CD1c-positive myeloid dendritic cell (primary cell): Measurements from ENCODE around the gene PZP.
A peak's percentile ranks its signal among the peaks of the same experiment; 100 is the strongest.

Experiments used
- DNase-seq: peaks from one replicate; pipeline ENCODE4 v3.0.0-alpha.2; 2016; ENCODE audit errors: extremely low spot score

The PZP gene

GRCh38 chr12:9124383-9125031, 83.7 kb downstream of the PZP start:
- DNase-seq = no peak

GRCh38 chr12:9123781-9124382, 84.3 kb downstream of the PZP start:
- no peak for DNase-seq

- no peak for DNase-seq
These were observed 86.0 kb downstream of the PZP start for GRCh38 chr12:9122091-9122609.

DNA sequence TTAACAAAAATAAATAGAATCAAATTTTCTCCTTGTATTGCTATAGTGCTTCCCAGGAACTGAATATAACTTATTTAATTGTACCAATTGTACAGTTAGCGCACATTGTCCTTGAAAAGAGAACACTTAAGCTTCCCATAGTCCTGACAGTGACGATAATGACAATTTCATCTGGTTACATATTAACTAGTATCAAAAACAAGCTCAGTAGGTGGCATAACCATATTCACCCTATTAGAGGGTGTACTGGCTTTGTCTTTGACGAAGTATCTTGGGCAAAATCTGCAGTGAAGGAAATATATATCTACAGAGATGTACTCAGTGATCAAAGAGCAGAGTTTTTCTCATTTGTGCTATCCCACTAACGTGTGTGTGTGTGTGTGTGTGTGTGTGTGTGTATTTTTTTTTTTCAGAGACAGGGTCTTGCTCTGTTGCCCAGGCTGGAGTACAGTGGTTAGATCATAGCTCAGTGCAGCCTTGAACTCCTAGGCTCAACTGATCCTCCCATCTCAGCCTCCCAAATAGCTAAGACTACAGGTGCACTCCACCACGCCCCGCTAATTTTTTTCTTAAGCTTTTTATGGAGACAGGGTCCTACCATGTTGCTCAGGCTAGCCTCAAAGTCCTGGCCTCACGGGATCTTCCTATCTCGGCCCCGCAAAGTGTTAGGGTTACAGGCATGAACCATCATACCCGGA, 87.6 kb downstream of the PZP start:
- no peak for DNase-seq

- peak; percentile 94 for DNase-seq
These were observed 90.0 kb downstream of the PZP start for GRCh38 chr12:9118158-9118557.

DNA sequence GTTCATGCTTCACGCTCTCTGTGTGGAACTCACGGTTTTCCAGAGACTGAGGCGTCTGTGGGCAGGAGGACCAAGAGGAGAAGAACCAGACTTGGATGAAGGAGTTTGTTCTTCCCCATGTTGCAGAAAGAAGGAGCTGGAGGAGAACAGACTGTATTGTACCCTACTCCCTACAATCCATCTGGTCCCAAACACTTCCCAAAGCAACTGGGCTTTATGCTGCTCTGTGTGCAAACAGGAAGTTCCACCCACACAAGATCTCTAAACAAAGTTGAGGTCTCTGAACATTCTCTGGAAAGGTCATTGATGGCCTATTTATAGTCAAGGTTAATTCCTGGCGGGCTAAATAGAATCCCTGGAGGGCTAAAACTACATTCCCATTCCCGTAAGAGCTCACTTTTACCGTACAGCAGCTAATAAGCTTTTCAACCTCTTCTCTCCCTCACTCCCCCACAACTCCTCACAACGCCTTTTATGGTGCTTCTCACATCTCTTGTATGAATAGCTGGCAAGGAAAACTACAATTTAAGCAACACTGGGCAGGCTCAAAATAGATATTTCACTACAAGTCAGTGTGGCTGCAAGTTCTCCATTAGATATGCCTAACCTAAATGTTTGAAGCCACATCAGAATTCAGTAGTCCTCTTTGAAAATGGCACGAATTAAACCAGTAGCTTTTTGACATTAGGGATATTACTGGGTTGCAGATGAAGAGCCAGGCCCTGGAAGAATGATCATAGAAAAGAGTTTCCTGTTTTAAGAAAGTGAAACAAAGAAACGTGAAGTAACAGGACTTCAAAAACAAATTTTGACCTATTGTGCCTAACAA, 92.2 kb downstream of the PZP start, which contains the start of gene A2M:
Gene A2M (minus strand): TSS at position 189 of the 829 bp plus-strand sequence. CDS start 70 bp downstream, at position 119.
- DNase-seq = peak; percentile 83

GRCh38 chr12:9114946-9115345, 93.2 kb downstream of the PZP start:
- DNase-seq = peak; percentile 73

DNA sequence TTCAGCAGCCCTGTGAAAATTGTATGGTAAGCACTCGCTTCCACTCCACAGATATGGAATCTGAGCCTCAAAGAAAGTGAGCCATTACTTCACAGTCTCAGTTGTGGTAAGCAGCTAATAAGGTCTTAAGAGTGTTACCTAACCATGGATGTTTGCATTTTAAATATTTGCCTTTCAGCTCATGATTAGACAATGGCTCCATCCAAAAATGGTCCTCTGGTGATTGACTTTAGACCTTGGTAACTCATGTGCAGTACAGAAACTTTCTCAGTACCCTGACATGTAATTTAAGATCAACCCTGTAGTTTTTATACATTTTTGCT, 94.2 kb downstream of the PZP start:
- no peak for DNase-seq

GRCh38 chr12:9113296-9113986, 94.8 kb downstream of the PZP start:
- DNase-seq = no peak

- no peak for DNase-seq
These were observed 95.9 kb downstream of the PZP start for GRCh38 chr12:9112076-9112853.

GRCh38 chr12:9111525-9111924, 96.7 kb downstream of the PZP start:
- no peak for DNase-seq

DNA sequence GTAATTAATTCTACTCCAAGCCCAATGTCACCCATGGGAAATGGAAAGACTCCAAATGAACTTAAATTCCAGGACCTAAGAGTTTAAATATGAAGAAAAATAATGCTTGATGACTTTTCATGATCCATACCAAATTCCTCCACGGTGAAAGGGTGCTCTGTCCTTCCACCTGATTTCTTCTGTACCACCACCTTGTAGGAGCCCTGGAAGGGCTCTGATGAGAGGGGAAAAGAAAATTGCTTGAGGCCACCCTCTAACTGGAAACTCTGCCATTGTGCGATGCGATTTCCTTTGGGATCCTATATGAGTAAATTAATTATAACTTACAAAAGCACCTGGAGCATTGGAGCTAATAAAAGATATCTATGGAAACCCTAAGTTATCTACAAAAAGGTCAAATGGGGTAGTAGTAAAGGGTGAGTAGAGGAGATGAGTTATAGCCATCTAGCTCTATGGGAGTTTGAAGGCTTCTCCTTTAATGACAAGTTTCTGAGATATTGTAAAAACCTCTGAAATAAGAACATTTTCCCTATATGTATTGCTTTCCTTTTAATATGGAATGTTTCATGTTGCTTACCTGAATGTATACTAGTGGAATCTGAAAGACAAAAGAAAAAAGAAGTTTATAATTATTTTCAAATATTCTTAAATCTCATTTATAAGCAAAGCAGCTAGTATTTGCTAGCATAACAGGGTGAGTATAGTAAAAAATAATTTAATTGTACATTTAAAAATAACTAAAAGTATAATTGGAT, 98.3 kb downstream of the PZP start:
- no peak for DNase-seq

- DNase-seq = no peak
These were observed 99.0 kb downstream of the PZP start for GRCh38 chr12:9109213-9109522.

GRCh38 chr12:9108504-9109212, 99.5 kb downstream of the PZP start:
- DNase-seq = no peak

- no peak for DNase-seq
These were observed 100.7 kb downstream of the PZP start for GRCh38 chr12:9107542-9107873.

GRCh38 chr12:9106610-9107541, 101.3 kb downstream of the PZP start:
- no peak for DNase-seq

DNA sequence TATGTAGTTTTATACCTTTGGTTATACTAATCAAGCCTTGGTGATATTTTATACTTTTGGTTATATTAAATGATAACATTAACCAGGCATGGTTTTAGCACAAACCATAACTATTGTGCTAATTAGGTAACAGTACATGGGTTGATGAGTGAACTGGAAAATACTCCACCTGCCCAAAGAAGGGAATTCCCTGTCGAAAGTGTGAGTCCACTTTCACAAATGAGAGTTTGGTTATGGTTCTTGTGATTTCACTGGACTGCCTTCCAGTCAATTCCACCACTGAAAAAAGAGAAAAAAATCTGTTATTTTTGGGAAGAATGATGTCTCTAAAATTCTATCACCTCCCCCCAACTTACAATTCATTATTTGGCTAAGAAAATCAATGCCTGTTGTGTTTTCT, 102.1 kb downstream of the PZP start:
- DNase-seq = no peak

GRCh38 chr12:9104767-9105423, 103.3 kb downstream of the PZP start:
- DNase-seq = no peak
